ENCODE measurements around the gene SEMA6B. TPM values are rescaled to one million over a fixed set of nuclear protein-coding genes. Genes with fewer than 3 reads are reported as not detected.
"Not testable (repeated sequence)": the region's sequence is repeated elsewhere in the genome, so short reads cannot be mapped to it uniquely, and the experiment has no call there.

Gene SEMA6B
- total RNA-seq, 1 donor from 2014 or later, result 373 TPM

GRCh38 chr19:4547303-4548237 is 11.9 kb downstream of the SEMA6B start:
- DNase-seq (ENCODE audit: low read depth), result no peak

DNA sequence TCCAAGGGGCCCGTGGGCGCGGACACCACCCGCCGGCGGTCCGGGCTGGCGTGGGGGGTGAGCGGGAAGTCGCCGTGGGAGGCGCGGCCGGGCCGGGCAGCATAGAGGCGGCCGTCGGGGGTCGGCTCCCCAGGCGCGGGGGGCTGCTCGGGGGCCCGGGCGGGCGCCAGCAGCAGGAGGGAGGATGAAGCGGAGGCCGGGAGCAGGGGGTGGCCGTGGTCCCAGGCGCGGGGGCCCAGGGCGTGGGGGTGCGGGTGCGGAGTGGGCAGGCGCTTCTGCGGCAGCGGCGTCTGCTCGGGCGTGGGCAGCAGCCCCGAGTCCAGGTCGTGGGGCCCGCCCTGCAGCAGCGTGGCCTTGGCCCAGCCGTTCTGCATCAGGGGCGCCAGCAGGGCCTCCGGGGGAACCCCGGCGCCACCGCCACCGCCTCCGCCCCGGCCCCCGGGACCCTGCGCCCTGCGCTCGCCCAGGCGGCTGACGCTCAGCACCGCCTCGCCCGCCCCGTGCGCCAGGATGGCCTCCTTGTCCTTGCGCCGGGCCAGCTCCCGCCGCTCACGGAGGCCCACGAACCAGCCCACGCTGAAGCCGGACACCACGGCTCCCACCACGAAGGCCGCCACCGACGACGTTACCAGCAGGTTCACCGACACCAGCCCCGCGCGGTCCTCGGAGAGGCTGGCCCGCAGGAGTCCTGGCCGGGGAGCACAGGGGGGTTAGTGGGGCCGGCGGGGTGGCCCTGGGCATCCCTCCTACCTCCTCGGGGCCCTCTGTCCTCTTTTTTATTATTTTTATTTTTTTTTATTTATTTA is 15.4 kb downstream of the SEMA6B start:
- no peak for DNase-seq (ENCODE audit: low read depth)

GRCh38 chr19:4542896-4543841 is 16.3 kb downstream of the SEMA6B start:
- DNase-seq (ENCODE audit: low read depth), result no peak

- DNase-seq (ENCODE audit: low read depth), result not testable (repeated sequence)
These were observed 17.7 kb downstream of the SEMA6B start for GRCh38 chr19:4541806-4542145.

DNA sequence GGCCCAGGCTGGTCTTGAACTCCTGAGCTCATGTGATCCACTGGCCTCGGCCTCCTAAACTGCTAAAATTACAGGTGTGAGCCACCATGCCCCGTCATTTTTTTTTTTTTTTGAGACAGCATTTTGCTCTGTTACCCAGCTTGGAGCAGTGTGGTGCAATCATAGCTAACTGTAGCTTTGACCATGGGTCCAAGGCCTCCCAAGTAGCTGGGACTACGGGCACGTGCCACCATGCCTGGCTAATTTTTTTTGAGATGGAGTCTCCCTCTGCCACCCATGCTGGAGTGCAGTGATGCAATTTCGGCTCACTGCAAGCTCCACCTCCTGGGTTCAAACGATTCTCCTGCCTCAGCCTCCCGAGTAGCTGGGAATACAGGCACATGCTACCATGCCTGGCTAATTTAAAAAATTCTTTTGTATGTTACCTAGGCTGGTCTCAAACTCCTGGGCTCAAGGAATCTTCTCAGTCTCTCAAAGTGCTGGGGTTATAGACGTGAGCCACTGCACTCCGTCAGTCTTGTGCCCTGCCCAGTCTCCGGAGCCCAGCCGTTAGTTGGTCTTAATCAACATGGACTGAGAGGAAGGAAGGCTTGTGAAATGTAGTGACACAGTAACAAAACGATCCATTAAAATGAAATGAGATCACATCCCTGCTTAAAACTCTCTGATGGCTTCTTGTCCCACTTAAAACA is 18.2 kb downstream of the SEMA6B start:
- DNase-seq (ENCODE audit: low read depth), result no peak

- no peak for DNase-seq (ENCODE audit: low read depth)
These were observed 19.5 kb downstream of the SEMA6B start, which contains the start of gene LRG1 for GRCh38 chr19:4539693-4540581. Gene LRG1, minus strand, starts transcription at chr19:4540036. Its CDS starts 23 bp downstream, at chr19:4540013.

DNA sequence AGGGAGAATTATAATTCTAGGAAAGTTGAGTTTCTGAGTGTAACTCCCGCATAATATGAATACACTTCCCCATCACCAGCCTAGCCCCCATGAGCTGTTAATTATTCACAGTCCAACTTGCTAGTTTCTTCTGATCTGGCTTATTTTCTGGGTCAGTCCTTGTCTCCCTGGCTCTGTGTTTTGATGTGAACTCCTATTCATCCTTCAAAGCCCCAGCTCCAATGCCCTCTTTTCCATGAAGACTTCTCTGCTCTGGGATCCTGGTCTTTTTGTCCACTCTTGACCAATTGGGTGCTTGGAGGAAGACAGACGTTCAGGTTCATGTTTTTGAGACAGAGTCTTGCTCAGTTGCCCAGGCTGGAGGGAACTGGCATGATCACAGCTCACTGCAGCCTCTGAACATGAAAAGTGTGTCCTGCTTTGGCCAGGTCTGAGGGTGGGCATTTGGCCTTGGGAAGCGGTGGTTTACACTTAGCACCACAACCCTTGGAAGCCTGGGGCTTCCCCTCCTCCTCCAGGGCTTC is 20.3 kb downstream of the SEMA6B start:
- no peak for DNase-seq (ENCODE audit: low read depth)

DNA sequence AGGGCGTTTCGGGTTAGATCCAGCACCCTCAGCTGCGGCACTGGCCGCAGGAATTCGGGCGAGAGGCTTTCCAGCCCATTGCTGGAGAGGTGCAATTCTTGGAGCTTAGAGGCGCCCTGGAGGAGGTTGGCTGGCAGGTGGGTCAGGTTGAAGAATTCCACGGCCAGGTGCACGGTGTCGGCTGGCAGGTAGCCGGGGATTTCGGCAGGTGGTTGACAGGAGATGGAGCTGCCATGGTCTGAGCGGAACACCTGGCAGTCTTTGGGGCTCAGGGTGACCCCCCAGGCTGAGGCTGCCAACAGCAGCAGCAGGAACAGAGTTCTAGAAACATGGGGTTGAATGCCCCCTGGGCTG is 20.9 kb downstream of the SEMA6B start:
- no peak for DNase-seq (ENCODE audit: low read depth)

- no peak for DNase-seq (ENCODE audit: low read depth)
These were observed 21.4 kb downstream of the SEMA6B start for GRCh38 chr19:4537953-4538600.

DNA sequence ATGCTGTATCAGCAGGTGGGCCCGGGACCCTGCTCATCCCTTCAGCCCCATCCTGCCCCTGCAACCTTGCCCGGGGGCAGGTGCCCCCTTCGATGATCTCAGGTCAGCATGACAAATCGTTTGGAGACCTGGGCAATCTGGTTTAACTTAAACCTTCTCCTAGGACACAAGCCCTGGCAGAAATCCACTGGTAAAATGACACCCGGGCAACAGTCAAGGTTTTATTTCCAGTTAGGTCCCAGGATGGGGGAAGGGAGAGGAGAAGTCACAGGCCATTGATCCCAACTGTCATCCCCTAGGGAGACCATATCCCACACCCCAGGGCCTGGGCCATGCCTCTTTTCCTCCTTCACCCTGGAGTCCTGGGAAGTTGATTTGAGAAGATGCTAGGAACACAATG is 22.7 kb downstream of the SEMA6B start:
- DNase-seq (ENCODE audit: low read depth), result peak; percentile 20

DNA sequence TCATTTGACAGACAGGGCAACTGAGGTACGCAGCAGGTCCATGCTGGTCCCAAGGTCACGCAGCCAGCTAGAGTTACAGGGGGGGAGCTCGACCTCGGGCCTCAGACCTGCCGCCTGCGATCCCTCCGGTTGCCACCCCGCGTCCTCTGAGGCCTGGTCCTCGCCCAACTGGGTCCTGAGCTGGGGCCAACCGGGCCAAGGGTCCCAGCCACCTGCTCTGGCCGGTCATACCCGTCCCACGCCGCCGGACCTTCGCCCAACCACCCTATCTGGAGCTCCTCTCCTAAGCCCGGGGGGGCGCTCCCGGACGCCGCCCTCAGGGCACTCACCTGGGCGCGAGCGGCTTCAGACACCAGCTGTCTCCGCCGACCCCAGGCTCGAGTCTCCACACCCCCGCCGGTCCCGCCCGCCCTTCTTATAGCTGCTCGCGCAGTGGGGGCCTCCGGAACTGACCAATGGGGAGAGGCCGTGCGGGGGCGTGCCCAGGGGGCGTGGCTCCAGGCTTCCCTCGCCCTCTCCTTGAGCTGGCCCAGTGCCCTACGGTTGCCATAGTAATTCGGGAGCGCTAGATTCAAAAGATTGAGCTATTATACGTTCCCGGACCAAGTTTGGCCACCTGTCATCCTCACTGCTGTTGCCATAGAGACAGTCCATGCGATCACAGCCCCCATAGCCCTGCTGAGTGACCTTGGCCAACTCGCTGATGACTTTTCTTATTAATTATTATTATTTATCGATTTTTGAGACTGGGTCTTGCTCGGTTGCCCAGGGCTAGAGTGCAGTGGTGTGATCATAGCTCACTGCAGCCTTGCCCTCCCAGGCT is 24.4 kb downstream of the SEMA6B start, which contains the start of gene PLIN5:
Gene PLIN5 (minus strand): TSS at position 389 of the 823 bp plus-strand sequence. CDS start 1,150 bp downstream, outside the sequence.
- DNase-seq (ENCODE audit: low read depth), result peak; percentile 54

DNA sequence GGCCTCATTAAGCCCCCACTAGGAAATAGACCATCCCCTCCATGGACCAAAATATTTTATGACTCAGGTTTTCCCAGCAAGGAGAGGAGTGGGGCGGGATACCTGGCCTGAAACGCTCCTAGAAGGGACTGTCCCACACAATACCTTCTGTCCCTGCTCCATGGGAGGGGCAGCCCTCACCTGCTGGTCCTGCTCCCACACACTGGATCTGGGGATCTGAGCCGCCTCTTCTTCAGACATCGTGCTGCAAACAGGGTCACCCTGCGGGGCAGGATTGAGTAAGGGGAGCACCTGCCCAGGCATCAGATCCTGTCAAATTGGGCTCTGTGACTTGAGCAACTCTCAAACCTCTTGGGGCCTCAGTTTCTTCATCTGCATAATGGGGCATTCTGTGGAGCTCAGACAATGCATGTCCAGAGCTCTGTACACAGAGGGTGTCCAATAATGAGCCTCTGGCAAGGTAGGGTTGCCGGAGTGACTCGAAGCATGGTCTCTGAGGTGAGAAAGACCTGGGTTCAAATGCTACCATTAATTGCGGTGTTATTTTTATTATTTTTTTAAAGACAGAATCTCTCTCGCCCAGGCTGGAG is 25.6 kb downstream of the SEMA6B start:
- DNase-seq (ENCODE audit: low read depth), result no peak

GRCh38 chr19:4533334-4533733 is 26.1 kb downstream of the SEMA6B start:
- DNase-seq (ENCODE audit: low read depth), result no peak

DNA sequence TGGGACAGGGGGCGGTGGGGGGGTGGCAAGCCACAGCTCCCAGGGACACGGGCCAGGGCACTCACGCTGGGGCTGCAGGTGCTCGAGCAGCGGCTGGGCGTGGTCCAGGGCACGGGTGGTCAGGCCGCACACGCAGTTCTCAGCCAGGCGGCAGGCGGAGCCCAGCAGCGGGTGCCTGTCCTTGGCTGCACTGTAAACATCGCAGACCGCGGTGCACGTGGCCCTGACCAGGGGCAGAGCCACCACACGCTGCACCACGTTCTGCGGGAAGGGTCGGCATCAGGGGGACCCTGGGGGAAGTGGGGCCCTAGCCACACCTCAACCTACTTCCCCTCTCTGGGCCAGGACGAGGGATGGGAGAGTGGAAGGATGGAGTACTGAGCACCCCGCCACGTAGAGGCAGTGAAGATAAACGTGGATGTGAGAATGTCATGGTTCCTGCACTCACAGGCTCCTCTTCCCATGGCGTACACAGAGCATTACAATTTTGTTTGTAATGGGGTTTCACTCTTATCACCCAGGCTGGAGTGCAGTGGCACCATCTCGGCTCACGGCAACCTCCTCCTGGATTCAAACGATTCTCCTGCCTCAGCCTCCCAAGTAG is 27.8 kb downstream of the SEMA6B start:
- DNase-seq (ENCODE audit: low read depth), result no peak

DNA sequence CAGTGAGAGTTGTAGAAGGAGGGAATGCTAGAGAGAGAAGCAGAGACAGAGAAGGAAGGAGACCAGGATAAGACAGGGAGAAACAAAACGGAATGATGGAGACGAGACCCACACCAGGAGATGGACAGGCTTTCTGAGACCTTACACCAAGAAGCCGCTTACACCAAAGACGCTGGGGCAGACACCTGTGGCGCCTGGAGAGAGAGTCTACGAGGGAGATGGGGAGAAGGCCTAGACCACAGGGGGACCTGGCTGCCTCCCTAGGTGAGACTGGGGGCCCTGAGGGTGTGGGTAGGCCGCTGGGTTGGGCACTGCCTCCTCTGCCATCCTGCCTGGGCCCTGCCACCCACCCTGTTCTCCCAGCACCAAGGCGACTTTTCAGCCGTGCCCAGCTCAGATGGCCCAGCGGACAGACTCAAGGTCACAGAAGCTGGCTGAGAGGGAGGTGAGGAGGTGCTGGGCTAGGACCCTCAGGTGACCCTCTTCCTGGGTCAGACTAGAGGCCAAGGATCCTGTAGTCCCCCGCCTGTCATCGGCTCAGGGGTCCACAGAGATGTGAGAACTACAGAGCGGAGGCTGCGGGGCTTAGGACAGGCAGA is 29.5 kb downstream of the SEMA6B start:
- no peak for DNase-seq (ENCODE audit: low read depth)

GRCh38 chr19:4528843-4529242 is 30.6 kb downstream of the SEMA6B start:
- no peak for DNase-seq (ENCODE audit: low read depth)
